Sciatic nerve (tissue), 2 donors: ENCODE results near the gene RAB4A. TPM values are rescaled to one million over a fixed set of nuclear protein-coding genes. Genes with fewer than 3 reads are reported as not detected.
"Not testable (repeated sequence)": the region's sequence is repeated elsewhere in the genome, so short reads cannot be mapped to it uniquely, and the experiment has no call there.

Source experiments
- ATAC-seq: fragments of 200-7000 bp; cut with Tn5 transposase; one replicate; pipeline ENCODE4 v1.9.1; 2020; ENCODE audit warnings: mild to moderate bottlenecking, moderate library complexity
- DNase-seq: peaks from one replicate; pipeline ENCODE4 v3.0.0-alpha.2; 2020; ENCODE audit warnings: low spot score
- intact Hi-C: fragments of 100-400 bp; cut with DNase I; formaldehyde crosslinking; loops from one replicate; pipeline ENCODE4 v1.14.2; 2022
- total RNA-seq: library from RNA; stranded (reverse); fragmentation: NEBNext Ultra II Directional; extraction: Animal tissue kit (Norgen Biotek cat#: 25700); gene quantifications from one replicate; pipeline ENCODE4 v1.2.1, GENCODE V29; 2021
- donor health status: DM: no; HTN: no; CAD: no.
- donor health status: DM: no; HTN: no; CAD: no.

Gene RAB4A
- total RNA-seq, 1 donor from 2014 or later = 65.3 TPM

- no peak for ATAC-seq
- intact Hi-C loops = no loop called here
These were observed 52.3 kb downstream of the RAB4A start for GRCh38 chr1:229323201-229323600.

GRCh38 chr1:229323885-229324553 lies 53.1 kb downstream of the RAB4A start:
- intact Hi-C loops = no loop called here
- no peak for DNase-seq
- ATAC-seq = no peak

More at GRCh38 chr1:229323201-229323600, 52.3 kb downstream of the RAB4A start:
- no peak for DNase-seq

GRCh38 chr1:229325401-229325800 lies 54.5 kb downstream of the RAB4A start:
- ATAC-seq (no peak), DNase-seq (no peak)
- intact Hi-C loops = no loop called here

GRCh38 chr1:229325853-229326487 lies 55.1 kb downstream of the RAB4A start:
- ATAC-seq = no peak
- intact Hi-C loops = no loop called here
- DNase-seq = no peak

- DNase-seq (no peak), ATAC-seq (no peak)
- intact Hi-C loops = no loop called here
These were observed 55.7 kb downstream of the RAB4A start for GRCh38 chr1:229326601-229327000.

GRCh38 chr1:229327765-229328164 lies 56.9 kb downstream of the RAB4A start:
- ATAC-seq, DNase-seq, intact Hi-C loops: not testable (repeated sequence)

- ATAC-seq = no peak
- DNase-seq = no peak
- intact Hi-C loops = no loop called here
These were observed 57.9 kb downstream of the RAB4A start for GRCh38 chr1:229328598-229329362.

- no peak for ATAC-seq
- DNase-seq = no peak
- intact Hi-C loops = no loop called here
These were observed 63.4 kb downstream of the RAB4A start for GRCh38 chr1:229334269-229334668.

GRCh38 chr1:229334716-229335115 lies 63.8 kb downstream of the RAB4A start:
- DNase-seq (no peak), ATAC-seq (no peak)
- intact Hi-C loops = no loop called here

- DNase-seq (no peak), ATAC-seq (no peak)
- intact Hi-C loops = no loop called here
These were observed 65.4 kb downstream of the RAB4A start for GRCh38 chr1:229336345-229336744.

- ATAC-seq (no peak), DNase-seq (no peak)
- intact Hi-C loops = no loop called here
These were observed 68.2 kb downstream of the RAB4A start for GRCh38 chr1:229339086-229339485.

GRCh38 chr1:229339520-229339919 lies 68.6 kb downstream of the RAB4A start:
- no peak for DNase-seq
- no peak for ATAC-seq
- intact Hi-C loops = no loop called here

GRCh38 chr1:229340496-229340895 lies 69.6 kb downstream of the RAB4A start:
- DNase-seq (no peak), ATAC-seq (no peak)
- intact Hi-C loops = loop anchor here (10.0 kb wide), 1 partner anchor 76 kb away; no protein-coding TSS in a partner anchor

- DNase-seq (peak; percentile 92), ATAC-seq (peak; percentile 95)
- intact Hi-C loops = loop anchor here (10.0 kb wide), 1 partner anchor 77 kb away; no protein-coding TSS in a partner anchor
These were observed 71.1 kb downstream of the RAB4A start for GRCh38 chr1:229341774-229342655.

- intact Hi-C loops = loop anchor here (10.0 kb wide), 1 partner anchor 78 kb away; no protein-coding TSS in a partner anchor
- peak; percentile 73 for DNase-seq
- ATAC-seq = peak; percentile 72
These were observed 72.0 kb downstream of the RAB4A start, which contains the start of gene CCSAP for GRCh38 chr1:229342656-229343569. Gene CCSAP (minus strand): TSS chr1:229343047. CDS start chr1:229342465, 582 bp downstream.

- intact Hi-C loops = loop anchor here (10.0 kb wide), 1 partner anchor 79 kb away; no protein-coding TSS in a partner anchor
- no peak for DNase-seq
- no peak for ATAC-seq
These were observed 73.2 kb downstream of the RAB4A start for GRCh38 chr1:229344139-229344538.

- DNase-seq (no peak), ATAC-seq (no peak)
- intact Hi-C loops = loop anchor here (10.0 kb wide), 1 partner anchor 80 kb away; no protein-coding TSS in a partner anchor
These were observed 74.2 kb downstream of the RAB4A start for GRCh38 chr1:229344937-229345684.
